ENCODE results near the gene PHLDB1.
A peak's percentile ranks its signal among the peaks of the same experiment; 100 is the strongest.

The PHLDB1 gene

DNA sequence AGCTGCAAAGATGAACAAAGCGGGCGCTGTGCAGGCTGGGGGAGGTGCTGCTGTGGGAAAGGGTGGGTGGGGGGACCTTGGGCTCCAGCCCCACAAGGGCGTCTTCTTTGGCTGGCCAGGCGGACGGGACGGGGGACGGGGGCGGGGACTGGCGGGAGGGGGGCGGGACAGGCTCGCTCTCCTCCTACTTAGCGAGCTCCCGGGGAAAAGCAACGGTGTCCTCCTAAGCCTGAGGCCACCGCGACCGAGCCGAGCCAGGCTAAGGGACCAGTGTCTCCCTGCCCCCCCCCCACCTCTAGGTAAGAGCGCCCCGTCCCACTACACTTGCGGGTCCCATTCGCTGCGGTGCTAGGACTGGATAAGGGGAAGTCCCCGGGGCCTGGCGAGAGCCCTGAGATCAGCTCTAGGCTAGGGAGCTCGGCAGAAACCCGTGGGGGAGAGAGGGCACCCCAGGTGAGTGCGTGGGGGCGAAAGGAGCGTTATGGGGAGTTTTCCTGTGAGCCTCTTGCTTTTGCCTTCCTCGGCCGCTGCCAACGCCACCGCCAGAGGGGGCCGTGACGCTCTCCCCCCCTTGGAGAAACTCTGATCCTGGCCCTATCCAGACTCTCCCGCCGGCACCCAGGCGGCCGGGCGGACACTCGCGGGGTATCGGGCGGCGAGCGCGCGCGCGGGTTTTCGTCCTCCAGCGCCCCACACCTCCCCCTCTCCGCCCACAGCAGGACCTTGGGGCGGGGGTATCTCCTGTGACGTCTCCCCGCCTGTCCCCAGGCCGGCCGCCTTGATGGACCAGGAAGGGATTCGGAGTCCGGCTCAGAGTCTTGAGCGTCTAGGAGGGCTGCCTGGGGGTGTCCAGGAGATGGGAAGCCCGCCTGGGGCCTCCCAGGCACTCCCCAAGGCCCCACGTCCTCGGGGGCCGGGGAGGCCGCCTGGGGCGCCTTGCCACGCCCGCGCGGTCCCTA, at the start of gene PHLDB1:
Gene PHLDB1, plus strand, starts transcription at position 215 of the 959 bp plus-strand sequence. CDS start 6,222 bp downstream, outside the sequence.
- Histone ChIP-seq H3K9me3 (ENCODE audit: control insufficient read depth, insufficient read depth, low read length) (no peaks in the 10 kb centered on the region), H3K79me2 (ENCODE audit: control insufficient read depth, low read length) (no peaks in the 10 kb centered on the region), H4K20me1 (ENCODE audit: control insufficient read depth, insufficient read depth, low read depth, low read length) (no peaks in the 10 kb centered on the region), H3K9me2 (replicated peaks; ENCODE audit: control insufficient read depth, low read length) (no peaks in the 10 kb centered on the region), H3F3A (ENCODE audit: control insufficient read depth, insufficient read depth) (peaks cover 15% of the 10 kb centered on the region), H3K27ac (ENCODE audit: low read depth, low read length) (no peak within 1 kb of the TSS), H3K4me1 (ENCODE audit: control insufficient read depth, low read length) (peaks cover 38% of the 10 kb centered on the region), H3K27me3 (ENCODE audit: control insufficient read depth, low read length) (peaks cover 50% of the 10 kb centered on the region), H3K4me2 (ENCODE audit: low read length) (peak within 1 kb of the TSS; percentile 84), H3K36me3 (ENCODE audit: control insufficient read depth, low read length) (no peaks in the 10 kb centered on the region; the same call in 1 of the 2 replicates), H3K4me3 (ENCODE audit: low read length) (peak within 1 kb of the TSS; percentile 67)
- no peak; the same call in 1 of the 2 replicates for TF ChIP-seq EZH2phosphoT487 (IDR thresholded peaks at IDR 0.05; ENCODE audit: borderline replicate concordance, low read length)
- TF ChIP-seq, protein P1, sequence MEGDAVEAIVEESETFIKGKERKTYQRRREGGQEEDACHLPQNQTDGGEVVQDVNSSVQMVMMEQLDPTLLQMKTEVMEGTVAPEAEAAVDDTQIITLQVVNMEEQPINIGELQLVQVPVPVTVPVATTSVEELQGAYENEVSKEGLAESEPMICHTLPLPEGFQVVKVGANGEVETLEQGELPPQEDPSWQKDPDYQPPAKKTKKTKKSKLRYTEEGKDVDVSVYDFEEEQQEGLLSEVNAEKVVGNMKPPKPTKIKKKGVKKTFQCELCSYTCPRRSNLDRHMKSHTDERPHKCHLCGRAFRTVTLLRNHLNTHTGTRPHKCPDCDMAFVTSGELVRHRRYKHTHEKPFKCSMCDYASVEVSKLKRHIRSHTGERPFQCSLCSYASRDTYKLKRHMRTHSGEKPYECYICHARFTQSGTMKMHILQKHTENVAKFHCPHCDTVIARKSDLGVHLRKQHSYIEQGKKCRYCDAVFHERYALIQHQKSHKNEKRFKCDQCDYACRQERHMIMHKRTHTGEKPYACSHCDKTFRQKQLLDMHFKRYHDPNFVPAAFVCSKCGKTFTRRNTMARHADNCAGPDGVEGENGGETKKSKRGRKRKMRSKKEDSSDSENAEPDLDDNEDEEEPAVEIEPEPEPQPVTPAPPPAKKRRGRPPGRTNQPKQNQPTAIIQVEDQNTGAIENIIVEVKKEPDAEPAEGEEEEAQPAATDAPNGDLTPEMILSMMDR (IDR thresholded peaks at IDR 0.05; ENCODE audit: low read depth, low read length, poor library complexity, severe bottlenecking), result peak; percentile 64

DNA sequence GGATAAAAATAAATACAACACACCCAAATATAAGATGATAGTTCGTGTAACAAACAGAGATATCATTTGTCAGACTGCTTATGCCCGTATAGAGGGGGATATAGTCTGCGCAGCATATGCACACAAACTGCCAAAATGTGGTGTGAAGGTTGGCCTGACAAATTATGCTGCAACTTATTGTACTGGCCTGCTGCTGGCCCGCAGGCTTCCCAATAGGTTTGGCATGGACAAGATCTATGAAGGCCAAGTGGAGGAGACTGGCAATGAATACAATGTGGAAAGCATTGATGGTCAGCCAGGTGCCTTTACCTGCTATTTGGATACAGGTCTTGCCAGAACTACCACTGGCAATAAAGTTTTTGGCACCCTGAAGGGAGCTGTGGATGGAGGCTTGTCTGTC, 46.6 kb upstream of the PHLDB1 start:
- Histone ChIP-seq H3K9me2 (replicated peaks; ENCODE audit: control insufficient read depth, low read length) (no peaks in the 10 kb centered on the region), H3K9me3 (ENCODE audit: control insufficient read depth, insufficient read depth, low read length) (no peaks in the 10 kb centered on the region), H3K4me3 (ENCODE audit: low read length) (no peak overlapping the region), H3K27ac (ENCODE audit: low read depth, low read length) (no peak overlapping the region), H3K36me3 (ENCODE audit: control insufficient read depth, low read length) (peaks cover 14% of the 10 kb centered on the region), H3F3A (ENCODE audit: control insufficient read depth, insufficient read depth) (peaks cover 6% of the 10 kb centered on the region), H3K27me3 (ENCODE audit: control insufficient read depth, low read length) (no peaks in the 10 kb centered on the region), H3K79me2 (ENCODE audit: control insufficient read depth, low read length) (0 out of 2 replicates have a peak, but pooled peaks cover 4% of the 10 kb centered on the region), H3K4me2 (ENCODE audit: low read length) (no peak overlapping the region), H4K20me1 (ENCODE audit: control insufficient read depth, insufficient read depth, low read depth, low read length) (no peaks in the 10 kb centered on the region), H3K4me1 (ENCODE audit: control insufficient read depth, low read length) (peaks cover 6% of the 10 kb centered on the region)
- TF ChIP-seq, protein P1 (IDR thresholded peaks at IDR 0.05; ENCODE audit: low read depth, low read length, poor library complexity, severe bottlenecking), result no peak
- TF ChIP-seq EZH2phosphoT487 (IDR thresholded peaks at IDR 0.05; ENCODE audit: borderline replicate concordance, low read length), result no peak

DNA sequence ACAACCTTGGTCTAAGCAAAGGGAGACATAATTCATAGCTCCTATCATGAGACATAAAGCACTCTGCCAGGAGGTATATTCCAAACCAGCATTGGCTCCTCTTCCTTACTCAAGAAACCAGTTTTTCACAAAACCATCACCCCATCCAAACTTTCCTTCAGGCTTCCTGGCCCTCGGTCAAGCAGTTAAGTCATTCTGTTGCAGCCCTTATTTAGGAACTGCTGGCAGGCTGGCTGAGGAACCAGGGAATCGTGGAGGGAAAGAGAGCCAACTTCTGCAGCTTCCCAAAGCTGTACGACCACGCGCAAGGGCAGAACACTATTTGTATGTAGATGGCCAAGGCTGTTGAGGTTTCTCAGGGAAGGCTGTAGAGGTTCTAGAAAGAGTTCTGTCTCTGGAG, 42.4 kb upstream of the PHLDB1 start:
- peaks cover 11% of the 10 kb centered on the region for H3F3A ChIP-seq (ENCODE audit: control insufficient read depth, insufficient read depth)
- H3K79me2 ChIP-seq (ENCODE audit: control insufficient read depth, low read length), result 0 out of 2 replicates have a peak, but pooled peaks cover 4% of the 10 kb centered on the region
- peak overlapping the region; percentile 57 for H3K4me3 ChIP-seq (ENCODE audit: low read length)
- no peaks in the 10 kb centered on the region for H4K20me1 ChIP-seq (ENCODE audit: control insufficient read depth, insufficient read depth, low read depth, low read length)
- peaks cover 9% of the 10 kb centered on the region for H3K4me1 ChIP-seq (ENCODE audit: control insufficient read depth, low read length)
- H3K9me3 ChIP-seq (ENCODE audit: control insufficient read depth, insufficient read depth, low read length), result no peaks in the 10 kb centered on the region
- no peaks in the 10 kb centered on the region for H3K36me3 ChIP-seq (ENCODE audit: control insufficient read depth, low read length)
- H3K9me2 ChIP-seq (replicated peaks; ENCODE audit: control insufficient read depth, low read length), result no peaks in the 10 kb centered on the region
- H3K27ac ChIP-seq (ENCODE audit: low read depth, low read length), result no peak overlapping the region
- TF ChIP-seq, protein P1 (IDR thresholded peaks at IDR 0.05; ENCODE audit: low read depth, low read length, poor library complexity, severe bottlenecking), result no peak
- no peak for TF ChIP-seq EZH2phosphoT487 (IDR thresholded peaks at IDR 0.05; ENCODE audit: borderline replicate concordance, low read length)
- H3K27me3 ChIP-seq (ENCODE audit: control insufficient read depth, low read length), result no peaks in the 10 kb centered on the region
- H3K4me2 ChIP-seq (ENCODE audit: low read length), result peak overlapping the region; percentile 72
